Stimulated activated CD8-positive, alpha-beta memory T cell treated with anti-CD3 and anti-CD28 coated beads, Interleukin-7, amount 100 ng/mL, for 24 hours (primary cell): ENCODE results near the gene TMEM95.

Experiments used
- DNase-seq: peaks from one replicate; pipeline ENCODE4 v3.0.0-alpha.2; 2020; ENCODE audit warnings: low read depth

TMEM95 gene

GRCh38 chr17:7355053-7355452, at the start of gene TMEM95:
Gene TMEM95 (plus strand): TSS chr17:7355156. CDS start chr17:7355205, 49 bp downstream.
- no peak for DNase-seq

GRCh38 chr17:7306911-7307685, 47.9 kb upstream of the TMEM95 start, which contains the start of gene EIF5A:
Gene EIF5A (plus strand): TSS chr17:7307628. CDS start chr17:7309636, 2,008 bp downstream.
- peak; percentile 100 for DNase-seq

DNA sequence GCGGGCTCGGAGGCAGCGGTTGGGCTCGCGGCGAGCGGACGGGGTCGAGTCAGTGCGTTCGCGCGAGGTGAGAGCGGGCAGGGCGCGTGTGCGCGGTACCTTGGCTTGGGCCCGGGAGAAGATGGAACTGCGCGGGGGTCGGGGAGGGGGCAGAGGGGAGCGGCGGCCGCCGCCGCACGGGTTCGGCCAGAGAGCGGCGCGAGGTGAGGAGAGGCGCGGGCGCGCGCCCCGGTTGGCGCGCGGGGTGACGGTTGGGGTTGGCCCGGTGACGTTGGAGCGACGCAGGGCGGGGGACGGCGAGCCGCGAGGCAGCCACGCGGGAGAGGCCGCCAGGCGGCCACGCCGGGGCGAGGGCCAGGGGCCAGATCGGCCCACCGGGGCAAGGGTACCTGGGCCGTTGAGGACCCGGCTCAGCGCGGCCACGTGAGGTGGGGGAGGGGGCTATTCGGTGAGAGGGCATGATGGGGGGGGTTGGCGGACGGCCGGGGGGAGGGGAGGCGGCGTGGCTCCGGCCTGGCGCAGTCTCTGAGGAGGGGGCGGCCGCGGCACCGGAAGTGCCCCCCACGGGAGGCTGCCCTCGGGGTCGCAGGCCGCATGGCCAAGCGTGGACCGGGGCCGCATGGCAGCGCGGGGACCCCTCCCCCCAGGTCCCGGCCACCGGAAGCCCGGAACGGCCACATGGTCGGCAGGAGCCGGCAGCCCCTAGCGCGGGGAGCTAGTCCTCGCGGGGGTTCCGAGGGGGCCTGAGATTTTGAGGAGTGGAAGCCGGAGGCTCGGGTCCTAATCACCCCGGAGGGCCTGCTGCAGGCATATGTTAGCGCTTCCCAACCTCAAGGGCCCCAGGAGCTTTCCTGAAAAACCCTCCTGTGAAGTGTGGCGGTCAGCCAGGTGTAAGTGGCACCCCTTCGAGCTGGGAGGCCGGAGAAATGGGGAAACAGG, 47.0 kb upstream of the TMEM95 start:
- DNase-seq, result no peak

GRCh38 chr17:7308625-7309433, 46.1 kb upstream of the TMEM95 start:
- DNase-seq, result peak; percentile 66

DNA sequence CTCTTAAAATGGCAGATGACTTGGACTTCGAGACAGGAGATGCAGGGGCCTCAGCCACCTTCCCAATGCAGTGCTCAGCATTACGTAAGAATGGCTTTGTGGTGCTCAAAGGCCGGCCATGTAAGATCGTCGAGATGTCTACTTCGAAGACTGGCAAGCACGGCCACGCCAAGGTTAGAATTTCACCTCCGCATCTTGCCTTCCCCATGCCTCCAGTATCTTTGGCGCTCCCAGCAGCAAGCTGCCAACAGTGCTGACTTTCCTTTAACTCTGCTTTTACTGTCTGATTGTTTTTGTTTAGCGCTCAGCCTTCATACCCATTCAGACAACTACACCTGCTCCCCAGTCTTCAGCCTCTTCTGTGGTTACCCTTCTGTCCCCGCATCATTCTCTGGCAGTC, 45.3 kb upstream of the TMEM95 start:
- DNase-seq, result no peak

DNA sequence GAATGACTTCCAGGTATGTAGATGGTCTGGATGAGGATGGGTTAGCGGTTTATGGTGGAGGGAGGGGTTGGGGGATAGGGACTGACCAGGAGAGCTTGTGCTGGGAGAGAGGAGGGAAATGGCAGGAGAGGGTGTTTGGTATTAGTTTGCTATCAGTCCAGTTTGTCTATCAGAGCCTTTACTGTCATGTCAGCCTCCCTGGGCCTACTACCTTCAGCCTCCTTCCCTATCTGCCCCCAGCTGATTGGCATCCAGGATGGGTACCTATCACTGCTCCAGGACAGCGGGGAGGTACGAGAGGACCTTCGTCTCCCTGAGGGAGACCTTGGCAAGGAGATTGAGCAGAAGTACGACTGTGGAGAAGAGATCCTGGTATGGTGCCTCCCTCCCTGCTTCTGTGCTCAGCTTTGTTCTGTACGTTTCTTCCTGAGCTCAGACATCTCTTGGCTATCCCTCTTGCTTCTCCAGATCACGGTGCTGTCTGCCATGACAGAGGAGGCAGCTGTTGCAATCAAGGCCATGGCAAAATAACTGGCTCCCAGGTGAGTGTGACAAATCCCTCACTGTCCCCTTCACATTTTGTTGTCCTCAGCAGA, 43.7 kb upstream of the TMEM95 start:
- DNase-seq, result no peak

DNA sequence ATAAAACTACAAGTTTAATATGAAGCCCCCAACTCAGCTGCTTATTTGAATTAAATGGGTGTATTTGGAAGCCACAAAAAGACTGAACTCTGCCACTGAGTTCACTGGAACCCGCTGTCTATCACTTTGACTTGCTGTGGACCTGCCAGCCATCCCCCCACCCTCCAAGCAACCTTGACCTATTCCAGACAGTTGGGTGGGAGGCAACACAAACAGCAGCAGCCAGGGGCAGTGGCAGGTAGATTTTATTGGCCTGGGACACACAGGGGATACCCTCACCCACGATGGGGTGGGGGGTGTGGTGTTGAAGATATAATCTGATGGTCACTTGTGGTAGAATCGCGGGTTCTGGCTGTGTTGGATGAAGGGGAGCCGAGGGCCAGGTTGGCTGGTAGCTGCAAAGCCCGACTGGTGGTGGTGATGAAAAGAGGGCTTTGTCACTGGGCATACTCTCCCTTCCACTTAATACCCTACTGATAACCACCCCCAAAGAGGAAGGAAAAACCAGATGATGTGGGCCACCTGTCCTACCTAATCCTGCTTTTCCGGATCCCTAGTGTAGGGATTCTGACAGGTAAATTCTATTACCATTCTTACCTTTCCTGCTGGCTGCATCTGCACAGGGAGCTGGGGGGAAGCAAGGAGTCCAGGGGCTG, 42.4 kb upstream of the TMEM95 start:
- no peak for DNase-seq

DNA sequence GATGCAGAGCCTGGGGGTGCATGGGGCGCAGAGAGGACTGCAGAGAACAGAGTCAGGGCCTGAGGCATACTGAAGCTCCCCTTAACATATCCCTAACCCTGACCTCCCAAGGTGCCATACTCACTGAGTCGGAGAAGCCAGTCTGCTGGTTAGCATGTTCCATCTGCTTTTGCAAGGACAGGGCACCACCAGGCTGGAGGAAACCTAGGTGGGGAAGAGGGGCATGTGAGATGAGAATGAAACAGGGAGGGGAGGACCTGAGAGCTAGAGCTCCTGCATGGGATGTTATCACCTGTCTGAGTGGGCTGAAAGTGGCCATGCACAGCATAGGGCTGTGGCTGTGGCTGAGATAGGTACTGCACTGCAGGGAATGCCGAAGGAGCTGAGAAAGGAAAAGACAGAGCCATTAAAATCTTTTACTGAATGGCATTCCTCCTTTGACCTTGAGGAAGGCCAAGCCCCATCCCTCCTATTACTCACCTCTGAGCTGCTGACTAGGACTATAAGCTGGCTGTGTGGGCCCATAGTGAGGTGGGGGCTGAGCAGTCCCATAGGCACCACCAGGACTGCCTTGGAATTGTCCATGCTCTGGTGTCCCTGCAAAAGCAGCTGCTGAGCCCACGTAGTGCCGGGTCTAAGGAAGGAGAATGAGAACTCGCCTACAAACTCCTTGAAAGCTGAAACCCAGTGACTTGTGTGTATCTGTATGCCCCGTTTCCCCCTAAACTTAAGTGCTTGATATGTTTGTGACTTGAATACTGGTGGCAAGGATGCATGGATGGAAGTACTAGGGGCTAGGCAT, 41.7 kb upstream of the TMEM95 start:
- DNase-seq, result no peak

DNA sequence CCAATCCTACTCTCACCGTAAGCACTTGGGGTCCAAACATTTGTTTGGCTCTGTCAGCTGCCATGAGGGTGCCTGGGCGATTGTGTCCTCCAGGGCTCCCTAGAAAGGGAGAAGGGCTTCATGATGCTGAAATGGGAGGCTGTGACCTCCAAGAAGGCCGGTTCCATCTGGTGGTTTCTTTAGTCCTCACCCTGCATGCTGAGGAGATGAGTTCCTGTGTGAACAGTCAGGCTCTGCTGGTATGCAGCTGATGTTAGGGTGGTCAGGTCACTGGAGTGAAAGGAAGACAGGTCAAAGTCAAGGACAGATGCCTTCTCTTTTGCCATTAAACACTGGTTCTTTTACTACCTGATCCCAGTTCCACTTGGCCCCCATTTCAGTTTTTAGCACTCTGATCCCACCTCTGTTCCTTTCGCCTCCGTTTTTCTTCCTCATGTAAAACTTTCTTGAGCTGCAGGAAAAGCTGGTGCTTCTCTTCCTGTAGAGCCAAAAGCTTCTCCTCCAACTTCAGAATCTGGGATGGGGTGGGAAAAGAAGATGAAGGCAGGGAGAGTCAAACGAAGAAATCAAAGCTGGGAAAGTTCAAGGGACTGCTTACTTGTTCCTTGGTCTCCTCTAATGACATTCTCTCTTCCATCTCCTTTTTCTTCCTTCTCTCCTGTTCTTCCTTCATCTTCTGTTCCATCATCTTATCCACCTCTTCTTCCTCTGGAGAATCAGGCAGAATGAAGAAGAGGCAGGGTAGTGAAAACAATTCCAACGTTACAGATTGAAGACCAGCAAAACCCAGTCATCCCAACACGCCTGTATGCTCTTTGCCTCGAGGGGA, 40.9 kb upstream of the TMEM95 start:
- DNase-seq, result no peak

DNA sequence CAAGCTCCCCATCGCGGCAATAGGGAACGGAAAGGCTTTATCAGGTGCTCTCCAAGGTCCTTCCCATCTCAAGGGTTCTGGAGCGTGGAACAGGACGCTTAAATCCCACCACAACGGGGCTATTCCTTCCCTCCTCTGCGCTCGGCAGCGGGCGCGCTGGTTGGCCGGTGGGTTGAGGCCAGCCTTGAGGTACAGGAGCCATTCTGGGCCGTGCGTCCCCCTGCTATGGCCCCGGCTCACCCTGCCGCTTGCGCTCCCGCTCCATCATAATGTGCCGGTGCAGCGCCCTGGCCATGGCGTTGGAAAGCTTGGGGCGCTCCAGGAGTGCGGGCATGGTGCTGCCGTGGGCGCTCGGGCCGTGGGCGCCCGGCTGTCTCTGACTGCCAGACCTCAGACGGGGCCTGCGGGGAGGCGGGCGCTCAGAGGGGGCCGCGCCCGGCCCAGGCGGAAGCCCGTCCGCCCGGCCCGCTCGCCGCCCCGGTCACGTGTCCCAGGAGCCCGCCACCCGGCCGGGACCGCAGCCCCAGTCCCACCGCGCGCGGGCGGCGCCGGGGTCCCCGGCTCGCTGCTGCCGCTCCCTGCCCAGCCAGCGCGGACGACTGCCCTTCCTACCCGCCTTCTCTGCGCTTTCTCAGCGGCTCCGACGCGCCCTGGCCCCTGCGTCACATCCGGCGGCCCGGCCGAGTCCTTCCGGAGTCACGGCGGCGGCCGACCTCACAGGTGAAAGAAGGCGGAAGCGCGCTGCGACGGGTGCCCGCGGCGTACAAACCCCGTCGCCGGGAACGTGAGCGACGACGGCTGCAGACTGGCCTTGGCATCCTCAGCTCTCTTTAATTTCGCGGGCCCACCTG, 40.0 kb upstream of the TMEM95 start, which contains the start of gene GPS2:
TSS of gene GPS2 (minus strand) at position 642 of the 851 bp plus-strand sequence. CDS start at position 334, 308 bp downstream.
- peak; percentile 86 for DNase-seq

GRCh38 chr17:7315570-7316235, 39.3 kb upstream of the TMEM95 start:
- DNase-seq, result no peak

- no peak for DNase-seq
Observed at GRCh38 chr17:7317161-7317803, 37.7 kb upstream of the TMEM95 start.

DNA sequence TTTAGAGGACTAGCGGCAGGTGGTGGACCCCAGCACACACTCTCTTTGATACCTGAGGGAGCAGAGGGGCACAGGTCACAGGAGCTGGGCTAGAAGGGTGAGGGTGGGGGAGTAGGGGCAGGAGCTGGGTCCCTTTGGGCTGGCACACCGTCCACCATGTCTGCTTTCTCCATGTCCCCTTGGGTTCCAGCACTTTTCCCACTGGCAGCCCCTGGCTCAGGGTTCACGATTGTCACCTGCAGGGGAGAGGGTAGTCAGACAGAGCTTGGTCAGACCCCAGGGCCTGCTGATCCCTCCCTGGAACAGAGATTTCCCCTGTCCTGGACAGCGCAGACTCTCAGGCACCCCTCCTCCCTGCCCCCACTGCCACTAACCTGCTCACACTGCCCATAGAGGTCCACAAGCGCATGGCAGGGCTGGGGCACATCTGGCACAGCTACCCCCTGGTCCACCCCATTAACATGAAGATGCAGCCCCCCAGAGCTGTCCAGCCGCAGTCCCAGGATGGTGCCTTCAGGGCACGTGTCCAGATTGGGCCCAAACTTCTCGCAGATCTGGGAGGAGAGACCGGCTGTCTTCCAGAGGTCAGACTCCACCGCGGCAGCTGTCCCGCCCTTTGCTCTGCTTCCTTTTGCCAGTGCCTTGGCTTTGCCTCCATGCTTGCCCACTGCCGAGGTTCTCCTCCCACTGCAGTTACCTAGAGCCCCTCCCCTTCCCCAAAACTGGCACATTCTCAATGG, 36.7 kb upstream of the TMEM95 start:
- no peak for DNase-seq

- no peak for DNase-seq
Observed at GRCh38 chr17:7321466-7321865, 33.5 kb upstream of the TMEM95 start.

GRCh38 chr17:7322520-7323194, 32.3 kb upstream of the TMEM95 start:
- DNase-seq, result no peak
